Measurements from ENCODE around the gene C6orf89.

Gene C6orf89

GRCh38 chr6:36970892-36971842, 85.4 kb downstream of the C6orf89 start:
- DNase-seq = no peak

GRCh38 chr6:36971921-36972673, 86.3 kb downstream of the C6orf89 start:
- no peak for DNase-seq

GRCh38 chr6:36973190-36973589, 87.4 kb downstream of the C6orf89 start:
- DNase-seq = no peak

GRCh38 chr6:36973647-36974046, 87.9 kb downstream of the C6orf89 start:
- no peak for DNase-seq

GRCh38 chr6:36975231-36976006, 89.7 kb downstream of the C6orf89 start:
- no peak for DNase-seq

GRCh38 chr6:36976007-36976264, 90.2 kb downstream of the C6orf89 start:
- DNase-seq = no peak

- no peak for DNase-seq
These were observed 90.8 kb downstream of the C6orf89 start for GRCh38 chr6:36976509-36976908.

GRCh38 chr6:36976931-36977330, 91.2 kb downstream of the C6orf89 start:
- no peak for DNase-seq

GRCh38 chr6:36977470-36977941, 91.8 kb downstream of the C6orf89 start:
- DNase-seq = no peak
